A673 (cell line): Measurements from ENCODE around the gene C19orf67. TPM values are rescaled to one million over a fixed set of nuclear protein-coding genes. Genes with fewer than 3 reads are reported as not detected.
"Not testable (repeated sequence)": the region's sequence is repeated elsewhere in the genome, so short reads cannot be mapped to it uniquely, and the experiment has no call there.

Experiments used
- BruUV-seq: library from RNA; stranded (reverse); fragments of 400-500 nt; replicated peaks from 2 replicates; lab custom pipeline; 2021; lab: Mats Ljungman, UMichigan
- CTCF ChIA-PET: fragments of 300-600 bp; sonication (Branson Sonifier 250); formaldehyde crosslinking; loops from one replicate; lab custom pipeline; 2022; ENCODE audit warnings: antibody characterized with exemption; lab: Charles Lee
- POLR2A ChIA-PET: fragments of 300-600 bp; sonication (Branson Sonifier 250); formaldehyde crosslinking; loops from one replicate; lab custom pipeline; 2022; ENCODE audit warnings: antibody characterized with exemption; ENCODE audit not compliant: low non-redundant PET; lab: Charles Lee
- DNase-seq: peaks from one replicate; pipeline ENCODE4 v3.0.0-alpha.2; 2015; ENCODE audit warnings: low spot score
- H3K27ac ChIP-seq: fragments of 200-600 bp; sonication (generic); 2 replicates; pipeline ENCODE4 v1.5.1; 2016; ENCODE audit warnings: mixed run types, low read depth, mild to moderate bottlenecking, mixed read lengths, antibody characterized with exemption, low read length; ENCODE audit not compliant: poor library complexity, severe bottlenecking
- H3K27me3 ChIP-seq: fragments of 200-600 bp; sonication (generic); replicated peaks from 2 replicates; pipeline ENCODE4 v1.6.1; 2017; ENCODE audit warnings: mixed run types, low read depth, mild to moderate bottlenecking, mixed read lengths, antibody characterized with exemption, low read length; ENCODE audit not compliant: insufficient read depth, poor library complexity
- H3K36me3 ChIP-seq: fragments of 200-600 bp; sonication (generic); 2 replicates; pipeline ENCODE4 v1.6.1; 2016; ENCODE audit warnings: mixed run types, mild to moderate bottlenecking, mixed read lengths, antibody characterized with exemption, low read length; ENCODE audit not compliant: insufficient read depth, poor library complexity, severe bottlenecking
- H3K4me1 ChIP-seq: fragments of 200-600 bp; sonication (generic); 2 replicates; pipeline ENCODE4 v1.6.1; 2017; ENCODE audit warnings: mixed run types, mild to moderate bottlenecking, mixed read lengths, antibody characterized with exemption, low read length; ENCODE audit not compliant: insufficient read depth, poor library complexity, severe bottlenecking
- H3K4me3 ChIP-seq: fragments of 200-600 bp; sonication (generic); 2 replicates; pipeline ENCODE4 v1.5.1; 2016; ENCODE audit warnings: low read depth, mixed run types, mild to moderate bottlenecking, mixed read lengths, low read length; ENCODE audit not compliant: poor library complexity, severe bottlenecking
- H3K9me3 ChIP-seq: fragments of 200-600 bp; sonication (generic); 2 replicates; pipeline ENCODE4 v1.6.1; 2016; ENCODE audit warnings: mixed run types, low read depth, mild to moderate bottlenecking, mixed read lengths, antibody characterized with exemption, low read length; ENCODE audit not compliant: poor library complexity, severe bottlenecking
- CTCF ChIP-seq: fragments of 300-800, 200-600 bp; sonication (generic); conservative IDR thresholded peaks from 2 replicates; pipeline ENCODE4 v1.5.1; 2017; ENCODE audit warnings: low read depth, mild to moderate bottlenecking, antibody characterized with exemption, low read length, moderate library complexity, mixed read lengths
- EZH2 ChIP-seq: fragments of 200-600 bp; sonication (generic); IDR thresholded peaks from 2 replicates; pipeline ENCODE4 v1.6.1; 2017; ENCODE audit warnings: borderline replicate concordance, low read depth, mild to moderate bottlenecking, mixed read lengths, antibody characterized with exemption, low read length; ENCODE audit not compliant: poor library complexity, severe bottlenecking
- intact Hi-C: fragments of 100-400 bp; cut with micrococcal nuclease; formaldehyde crosslinking; loops from one replicate; pipeline ENCODE4 v1.10.0; 2022; ENCODE audit not compliant: unreplicated experiment
- total RNA-seq: library from RNA; stranded (reverse); gene quantifications from 2 replicates; pipeline ENCODE4 v1.2.3, GENCODE V29; 2021

The C19orf67 gene
- total RNA-seq, 1 experiment from 2014 or later, result not detected

GRCh38 chr19:14050512-14050911, 35.1 kb downstream of the C19orf67 start:
- Histone ChIP-seq H3K4me1 (no peaks in the 10 kb centered on the region), H3K27ac (no peak overlapping the region), H3K9me3 (no peaks in the 10 kb centered on the region), H3K36me3 (no peaks in the 10 kb centered on the region), H3K4me3 (no peak overlapping the region), H3K27me3 (no peaks in the 10 kb centered on the region)
- no peak for TF ChIP-seq CTCF
- no peak for TF ChIP-seq EZH2
- BruUV-seq, result no TSS peak
- intact Hi-C loops, result no loop called here
- POLR2A ChIA-PET, result no interaction called here
- CTCF ChIA-PET, result interaction anchor here (0.6 kb wide), 1 partner anchor 29 kb away, joined by 4 read pairs; no protein-coding TSS in a partner anchor
- DNase-seq, result no peak

GRCh38 chr19:14048443-14049153, 37.0 kb downstream of the C19orf67 start:
- Histone ChIP-seq H3K4me1 (no peaks in the 10 kb centered on the region), H3K27ac (no peak overlapping the region), H3K4me3 (no peak overlapping the region), H3K9me3 (no peaks in the 10 kb centered on the region), H3K36me3 (no peaks in the 10 kb centered on the region), H3K27me3 (no peaks in the 10 kb centered on the region)
- peak; percentile 86 for TF ChIP-seq CTCF
- TF ChIP-seq EZH2, result no peak
- peak; percentile 68 for DNase-seq
- intact Hi-C loops, result no loop called here
- no TSS peak for BruUV-seq
- ChIA-PET POLR2A (no interaction called here), CTCF (interaction anchor here (1.0 to 1.4 kb wide), 2 partner anchors 10 to 17 kb away, joined by 3 to 7 read pairs; partner anchors contain the start of gene IL27RA)

- H3K27me3 ChIP-seq, intact Hi-C loops, BruUV-seq, H3K27ac ChIP-seq, H3K4me3 ChIP-seq, H3K36me3 ChIP-seq, H3K4me1 ChIP-seq, H3K9me3 ChIP-seq, POLR2A ChIA-PET, DNase-seq: not testable (repeated sequence)
- CTCF ChIA-PET, result interaction anchor here (1.0 to 1.4 kb wide), 2 partner anchors 11 to 16 kb away, joined by 3 to 7 read pairs; partner anchors contain the start of gene IL27RA
Observed at GRCh38 chr19:14047866-14048265, 37.7 kb downstream of the C19orf67 start.
